Sigmoid colon (tissue), 4 donors: ENCODE data around the gene TSC2.
"Not testable (repeated sequence)": the region's sequence is repeated elsewhere in the genome, so short reads cannot be mapped to it uniquely, and the experiment has no call there.

Experiments used
- EP300 ChIP-seq, 4 donors: sonication (generic); formaldehyde crosslinking; IDR thresholded peaks; one replicate each; pipeline ENCODE4 v1.6.1; 2017; ENCODE audit warnings: antibody characterized with exemption in 4 of 4
- POLR2A ChIP-seq, 2 donors: fragments of 450-650 bp; IDR thresholded peaks; one replicate each; pipeline ENCODE4 v1.6.1; 2016; ENCODE audit warnings: antibody characterized with exemption in 2 of 2, mild to moderate bottlenecking in 2 of 2, moderate library complexity in 2 of 2
- TF ChIP-seq, protein P1 (sequence below), 4 experiments: fragments of 450-650 bp in 3 of 4; fragments of 200-600 bp in 1 of 4; IDR thresholded peaks; one replicate each; pipeline ENCODE4 v1.5.1; 2016 to 2019; ENCODE audit warnings: antibody characterized with exemption in 4 of 4, mild to moderate bottlenecking in 3 of 4, moderate library complexity in 2 of 4

DNA sequence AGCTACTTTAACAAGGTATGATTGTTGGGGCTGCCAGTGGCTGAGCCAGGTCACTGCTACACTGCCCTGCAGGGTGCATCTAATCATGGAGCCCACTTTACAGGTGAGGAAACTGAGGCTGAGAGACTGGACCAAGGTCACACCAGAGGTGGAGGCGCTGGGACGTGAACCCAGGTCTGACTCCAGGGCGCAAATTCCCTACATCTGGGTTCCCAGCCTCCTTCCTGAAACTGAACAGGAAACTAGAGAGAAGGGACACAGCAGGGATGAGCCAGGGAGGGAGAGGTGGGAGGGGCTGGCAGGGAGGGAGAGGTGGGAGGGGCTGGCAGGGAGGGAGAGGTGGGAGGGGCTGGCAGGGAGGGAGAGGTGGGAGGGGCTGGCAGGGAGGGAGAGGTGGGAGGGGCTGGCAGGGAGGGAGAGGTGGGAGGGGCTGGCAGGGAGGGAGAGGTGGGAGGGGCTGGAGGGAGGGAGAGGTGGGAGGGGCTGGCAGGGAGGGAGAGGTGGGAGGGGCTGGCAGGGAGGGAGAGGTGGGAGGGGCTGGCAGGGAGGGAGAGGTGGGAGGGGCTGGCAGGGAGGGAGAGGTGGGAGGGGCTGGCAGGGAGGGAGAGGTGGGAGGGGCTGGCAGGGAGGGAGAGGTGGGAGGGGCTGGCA is 80.0 kb downstream of the TSC2 start:
- TF ChIP-seq, protein P1, sequence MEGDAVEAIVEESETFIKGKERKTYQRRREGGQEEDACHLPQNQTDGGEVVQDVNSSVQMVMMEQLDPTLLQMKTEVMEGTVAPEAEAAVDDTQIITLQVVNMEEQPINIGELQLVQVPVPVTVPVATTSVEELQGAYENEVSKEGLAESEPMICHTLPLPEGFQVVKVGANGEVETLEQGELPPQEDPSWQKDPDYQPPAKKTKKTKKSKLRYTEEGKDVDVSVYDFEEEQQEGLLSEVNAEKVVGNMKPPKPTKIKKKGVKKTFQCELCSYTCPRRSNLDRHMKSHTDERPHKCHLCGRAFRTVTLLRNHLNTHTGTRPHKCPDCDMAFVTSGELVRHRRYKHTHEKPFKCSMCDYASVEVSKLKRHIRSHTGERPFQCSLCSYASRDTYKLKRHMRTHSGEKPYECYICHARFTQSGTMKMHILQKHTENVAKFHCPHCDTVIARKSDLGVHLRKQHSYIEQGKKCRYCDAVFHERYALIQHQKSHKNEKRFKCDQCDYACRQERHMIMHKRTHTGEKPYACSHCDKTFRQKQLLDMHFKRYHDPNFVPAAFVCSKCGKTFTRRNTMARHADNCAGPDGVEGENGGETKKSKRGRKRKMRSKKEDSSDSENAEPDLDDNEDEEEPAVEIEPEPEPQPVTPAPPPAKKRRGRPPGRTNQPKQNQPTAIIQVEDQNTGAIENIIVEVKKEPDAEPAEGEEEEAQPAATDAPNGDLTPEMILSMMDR (IDR thresholded peaks at IDR 0.05), result not testable (repeated sequence)
- TF ChIP-seq EP300, POLR2A (IDR thresholded peaks at IDR 0.05): not testable (repeated sequence)
